PC-9 (cell line): Measurements from ENCODE around the gene SLC2A9. TPM values are rescaled to one million over a fixed set of nuclear protein-coding genes. Genes with fewer than 3 reads are reported as not detected.

ENCODE experiments used
- BruUV-seq: library from RNA; stranded (reverse); fragments of 400-500 nt; replicated peaks from 2 replicates; lab custom pipeline; 2021; lab: Mats Ljungman, UMichigan
- CTCF ChIA-PET: fragments of 300-600 bp; sonication (Branson Sonifier 250); formaldehyde crosslinking; loops from one replicate; lab custom pipeline; 2022; ENCODE audit warnings: antibody characterized with exemption; lab: Charles Lee
- POLR2A ChIA-PET: fragments of 300-600 bp; sonication (Branson Sonifier 250); formaldehyde crosslinking; loops from one replicate; lab custom pipeline; 2022; ENCODE audit warnings: antibody characterized with exemption; ENCODE audit not compliant: unreplicated experiment; lab: Charles Lee
- DNase-seq, 2 experiments: peaks; one replicate each; pipeline versions ENCODE4 v3.0.0 to v3.0.0-alpha.2; 2015 to 2022; ENCODE audit warnings: mixed read lengths in 1 of 2
- H2AFZ ChIP-seq: fragments of 200-600 bp; sonication (generic); 2 replicates; pipeline ENCODE4 v1.8.1; 2017; ENCODE audit warnings: antibody characterized with exemption
- H3F3A ChIP-seq: fragments of 200-600 bp; sonication (generic); 2 replicates; pipeline ENCODE4 v1.8.1; 2017; ENCODE audit warnings: antibody characterized with exemption, mild to moderate bottlenecking, low read depth; ENCODE audit not compliant: insufficient read depth
- H3K27ac ChIP-seq: fragments of 200-600 bp; sonication (generic); 2 replicates; pipeline ENCODE4 v1.6.1; 2016; ENCODE audit warnings: mixed run types
- H3K27me3 ChIP-seq: fragments of 200-600 bp; sonication (generic); 2 replicates; pipeline ENCODE4 v1.6.1; 2016; ENCODE audit warnings: low read depth, mixed run types; ENCODE audit not compliant: insufficient read depth
- H3K36me3 ChIP-seq: fragments of 200-600 bp; sonication (generic); 2 replicates; pipeline ENCODE4 v1.6.1; 2016; ENCODE audit warnings: low read depth, mixed run types
- H3K4me1 ChIP-seq: fragments of 200-600 bp; sonication (generic); replicated peaks from 2 replicates; pipeline ENCODE4 v1.6.1; 2016; ENCODE audit warnings: mixed run types; ENCODE audit not compliant: insufficient read depth
- H3K4me2 ChIP-seq: fragments of 200-600 bp; sonication (generic); 2 replicates; pipeline ENCODE4 v1.6.1; 2017; ENCODE audit warnings: mixed run types
- H3K4me3 ChIP-seq: fragments of 200-600 bp; sonication (generic); 2 replicates; pipeline ENCODE4 v1.6.1; 2016; ENCODE audit warnings: mixed run types
- H3K79me2 ChIP-seq: fragments of 200-600 bp; sonication (generic); 2 replicates; pipeline ENCODE4 v1.6.1; 2017; ENCODE audit warnings: low read depth, mixed run types
- H3K9me2 ChIP-seq: fragments of 200-600 bp; sonication (generic); 2 replicates; pipeline ENCODE4 v1.8.1; 2017; ENCODE audit warnings: mild to moderate bottlenecking; ENCODE audit not compliant: insufficient read depth
- H3K9me3 ChIP-seq: fragments of 200-600 bp; sonication (generic); 2 replicates; pipeline ENCODE4 v1.8.1; 2016; ENCODE audit warnings: low read depth; ENCODE audit not compliant: insufficient read depth
- H4K20me1 ChIP-seq: fragments of 200-600 bp; sonication (generic); 2 replicates; pipeline ENCODE4 v1.8.1; 2017; ENCODE audit not compliant: insufficient read depth
- CTCF ChIP-seq: fragments of 200-600 bp; sonication (generic); conservative IDR thresholded peaks from 2 replicates; pipeline ENCODE4 v1.6.1; 2017; ENCODE audit warnings: mixed run types, antibody characterized with exemption, mild to moderate bottlenecking, moderate library complexity
- EZH2 ChIP-seq: fragments of 200-600 bp; sonication (generic); IDR thresholded peaks from 2 replicates; pipeline ENCODE4 v1.8.0; 2017; ENCODE audit warnings: antibody characterized with exemption, low read depth
- intact Hi-C: fragments of 100-400 bp; cut with micrococcal nuclease; formaldehyde crosslinking; loops from one replicate; pipeline ENCODE4 v1.10.0; 2022; ENCODE audit not compliant: unreplicated experiment
- total RNA-seq: library from RNA; stranded (reverse); gene quantifications from 2 replicates; pipeline ENCODE4 v1.2.3, GENCODE V29; 2021

Gene SLC2A9
- total RNA-seq, 1 experiment from 2014 or later = 0.28 TPM

- BruUV-seq = no TSS peak
- Histone ChIP-seq H3K27me3 (no peaks in the 10 kb centered on the region), H3K4me2 (no peak overlapping the region), H3K4me3 (no peak overlapping the region), H3K9me3 (no peaks in the 10 kb centered on the region), H2AFZ (no peak overlapping the region), H4K20me1 (no peaks in the 10 kb centered on the region), H3K27ac (no peak overlapping the region), H3K4me1 (peaks cover 44% of the 10 kb centered on the region), H3K36me3 (0 out of 2 replicates have a peak, but pooled peaks cover 4% of the 10 kb centered on the region), H3K9me2 (no peaks in the 10 kb centered on the region), H3K79me2 (no peaks in the 10 kb centered on the region), H3F3A (peaks cover 44% of the 10 kb centered on the region)
- no peak for TF ChIP-seq CTCF
- TF ChIP-seq EZH2 = no peak
- CTCF ChIA-PET = no interaction called here
- POLR2A ChIA-PET = no interaction called here
- no peak for DNase-seq
- intact Hi-C loops = loop anchor here (5.0 to 10.0 kb wide), 4 partner anchors 88 to 525 kb away; no protein-coding TSS in a partner anchor
Observed at GRCh38 chr4:10009861-10010500, 11.3 kb downstream of the SLC2A9 start.

GRCh38 chr4:10008609-10009005 is 12.7 kb downstream of the SLC2A9 start:
- CTCF ChIA-PET = interaction anchor here (0.6 kb wide), 1 partner anchor 11 kb away, joined by 6 read pairs; no protein-coding TSS in a partner anchor
- Histone ChIP-seq H3K27ac (peak overlapping the region; percentile 100), H3K4me1 (peaks cover 50% of the 10 kb centered on the region), H3K27me3 (no peaks in the 10 kb centered on the region), H3F3A (peaks cover 48% of the 10 kb centered on the region), H3K36me3 (0 out of 2 replicates have a peak, but pooled peaks cover 4% of the 10 kb centered on the region), H2AFZ (no peak overlapping the region), H3K9me2 (no peaks in the 10 kb centered on the region), H3K79me2 (no peaks in the 10 kb centered on the region), H3K4me2 (peak overlapping the region; percentile 85), H4K20me1 (no peaks in the 10 kb centered on the region), H3K4me3 (no peak overlapping the region; the same call in 1 of the 2 replicates), H3K9me3 (no peaks in the 10 kb centered on the region)
- POLR2A ChIA-PET = interaction anchor here (0.5 kb wide), 1 partner anchor 11 kb away, joined by 3 read pairs; no protein-coding TSS in a partner anchor
- TF ChIP-seq EZH2 (no peak), CTCF (no peak)
- intact Hi-C loops = loop anchor here (5.0 kb wide), 2 partner anchors 86 to 99 kb away; no protein-coding TSS in a partner anchor
- BruUV-seq = no TSS peak
- DNase-seq = peak in 1 of 2 experiments; percentile 40

GRCh38 chr4:10007793-10008608 is 13.3 kb downstream of the SLC2A9 start:
- intact Hi-C loops = loop anchor here (1.0 to 5.0 kb wide), 3 partner anchors 24 to 99 kb away; no protein-coding TSS in a partner anchor
- TF ChIP-seq CTCF (no peak), EZH2 (no peak)
- BruUV-seq = no TSS peak
- H3K79me2 ChIP-seq = no peaks in the 10 kb centered on the region
- peak overlapping the region; percentile 42; the same call in 1 of the 2 replicates for H3K4me3 ChIP-seq
- H3K9me3 ChIP-seq = no peaks in the 10 kb centered on the region
- H3K27me3 ChIP-seq = no peaks in the 10 kb centered on the region
- H3K9me2 ChIP-seq = no peaks in the 10 kb centered on the region
- CTCF ChIA-PET = interaction anchor here (0.6 kb wide), 1 partner anchor 11 kb away, joined by 6 read pairs; no protein-coding TSS in a partner anchor
- POLR2A ChIA-PET = no interaction called here
- H3F3A ChIP-seq = peaks cover 48% of the 10 kb centered on the region
- no peaks in the 10 kb centered on the region for H4K20me1 ChIP-seq
- H3K4me1 ChIP-seq = peaks cover 50% of the 10 kb centered on the region
- H3K27ac ChIP-seq = peak overlapping the region; percentile 100
- H3K36me3 ChIP-seq = 0 out of 2 replicates have a peak, but pooled peaks cover 4% of the 10 kb centered on the region
- peak; percentile 33 to 86 for DNase-seq
- peak overlapping the region; percentile 85 for H3K4me2 ChIP-seq
- no peak overlapping the region for H2AFZ ChIP-seq
